GM12872 (cell line): ENCODE results near the gene GAPVD1.

Source experiments
- CTCF ChIP-seq: IDR thresholded peaks from 3 replicates; pipeline ENCODE4 v1.5.1; 2011; ENCODE audit warnings: low read depth, mild to moderate bottlenecking, low read length, moderate library complexity; ENCODE audit not compliant: insufficient read depth

GAPVD1 gene

GRCh38 chr9:125388978-125389377, 127.4 kb downstream of the GAPVD1 start:
- TF ChIP-seq CTCF, result no peak

GRCh38 chr9:125391704-125392103, 130.1 kb downstream of the GAPVD1 start:
- no peak for TF ChIP-seq CTCF

- TF ChIP-seq CTCF, result no peak
Observed at GRCh38 chr9:125393426-125393825, 131.8 kb downstream of the GAPVD1 start.

- no peak for TF ChIP-seq CTCF
Observed at GRCh38 chr9:125396799-125397198, 135.2 kb downstream of the GAPVD1 start.

- no peak for TF ChIP-seq CTCF
Observed at GRCh38 chr9:125397736-125398135, 136.1 kb downstream of the GAPVD1 start.

GRCh38 chr9:125398243-125398642, 136.6 kb downstream of the GAPVD1 start:
- TF ChIP-seq CTCF, result no peak

- TF ChIP-seq CTCF, result no peak
Observed at GRCh38 chr9:125399165-125399564, 137.5 kb downstream of the GAPVD1 start.

GRCh38 chr9:125399666-125400065, 138.0 kb downstream of the GAPVD1 start:
- no peak for TF ChIP-seq CTCF
